Activated CD4-positive, alpha-beta T cell treated with anti-CD3 and anti-CD28 coated beads, Interleukin-2, amount 50 U/mL, for 1 hour (primary cell): ENCODE measurements around the gene OLFM1.
"Not testable (repeated sequence)": the region's sequence is repeated elsewhere in the genome, so short reads cannot be mapped to it uniquely, and the experiment has no call there.

Experiments used
- DNase-seq: peaks from one replicate; pipeline ENCODE4 v3.0.0-alpha.2; 2020

Gene OLFM1

DNA sequence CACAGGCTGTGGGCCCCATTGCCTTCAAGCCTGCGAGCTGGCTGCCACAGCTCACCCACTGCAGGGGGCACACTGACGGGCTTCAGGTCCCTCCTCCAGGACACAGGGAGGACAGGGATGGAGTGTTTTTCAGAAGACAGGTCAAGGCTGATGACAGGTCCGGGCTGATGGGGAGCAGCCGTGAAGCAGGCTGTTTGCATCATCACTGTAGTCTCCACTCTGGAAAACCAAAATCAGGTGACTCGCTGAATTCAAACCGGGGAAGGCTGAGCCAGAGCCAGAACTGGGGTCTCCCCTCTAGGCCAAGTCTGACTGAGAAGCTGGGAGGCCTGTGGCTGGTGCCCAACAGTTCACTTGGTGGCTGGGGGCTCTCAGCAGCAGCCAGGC, 48.5 kb downstream of the OLFM1 start:
- no peak for DNase-seq

DNA sequence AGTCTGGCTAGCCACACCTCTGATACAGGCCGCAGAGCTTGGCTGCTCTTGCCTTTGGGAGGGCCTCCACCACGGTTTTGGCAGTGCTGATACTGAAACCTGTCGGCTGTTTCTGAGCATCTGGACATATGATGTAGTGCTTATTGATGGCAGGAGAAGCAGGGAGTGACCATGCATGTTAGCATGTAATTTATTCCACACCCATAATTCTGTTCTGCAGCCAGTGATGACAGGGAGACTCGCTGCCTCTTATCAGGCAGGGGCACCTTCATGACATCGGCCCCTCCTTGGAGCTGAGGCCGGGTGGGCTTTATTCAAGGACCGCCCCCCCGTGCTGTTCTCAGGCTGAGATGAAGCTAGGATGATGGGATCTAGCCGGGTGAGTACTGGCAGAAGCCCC, 49.0 kb downstream of the OLFM1 start:
- no peak for DNase-seq

DNA sequence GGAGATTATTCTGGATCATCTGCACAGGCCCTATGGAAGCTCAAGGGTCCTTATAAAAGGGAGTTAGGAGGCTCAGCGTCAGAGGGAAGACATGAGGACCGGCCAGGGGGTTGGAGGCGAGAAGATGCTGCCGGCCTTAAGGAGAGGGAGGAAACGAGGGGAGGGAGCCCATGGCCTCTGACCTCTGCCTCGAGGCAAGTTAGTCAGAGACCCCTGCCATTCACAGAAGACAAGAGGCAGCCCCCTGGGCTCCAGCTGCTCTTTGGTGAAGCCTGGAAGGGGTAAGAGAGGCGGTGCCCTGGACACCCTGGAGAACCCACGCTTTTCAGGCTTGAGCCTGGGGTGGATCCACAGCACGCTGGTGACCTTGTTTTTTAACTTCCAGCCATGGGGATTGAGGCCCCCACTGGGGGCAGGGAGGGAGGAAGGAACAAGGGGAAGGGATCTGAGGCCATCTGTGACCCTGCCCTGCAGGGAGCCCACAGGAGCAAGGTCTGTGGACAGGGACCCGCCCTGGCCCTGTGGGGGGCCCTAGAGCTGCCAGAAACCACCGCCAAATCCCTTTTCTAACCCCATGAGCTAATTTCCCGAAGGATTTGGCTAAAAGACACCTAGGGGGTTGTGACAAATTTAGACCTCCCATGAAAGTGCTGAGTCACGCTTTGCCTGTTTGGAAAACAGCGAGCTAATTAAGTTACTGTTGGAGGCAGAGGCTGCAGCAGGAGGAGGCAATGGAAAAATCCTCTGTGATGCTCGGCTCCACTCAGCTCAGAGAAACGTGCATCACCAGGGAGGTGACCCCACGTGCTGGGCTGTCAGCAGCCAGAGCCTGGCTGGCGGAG, 49.7 kb downstream of the OLFM1 start:
- DNase-seq = no peak

DNA sequence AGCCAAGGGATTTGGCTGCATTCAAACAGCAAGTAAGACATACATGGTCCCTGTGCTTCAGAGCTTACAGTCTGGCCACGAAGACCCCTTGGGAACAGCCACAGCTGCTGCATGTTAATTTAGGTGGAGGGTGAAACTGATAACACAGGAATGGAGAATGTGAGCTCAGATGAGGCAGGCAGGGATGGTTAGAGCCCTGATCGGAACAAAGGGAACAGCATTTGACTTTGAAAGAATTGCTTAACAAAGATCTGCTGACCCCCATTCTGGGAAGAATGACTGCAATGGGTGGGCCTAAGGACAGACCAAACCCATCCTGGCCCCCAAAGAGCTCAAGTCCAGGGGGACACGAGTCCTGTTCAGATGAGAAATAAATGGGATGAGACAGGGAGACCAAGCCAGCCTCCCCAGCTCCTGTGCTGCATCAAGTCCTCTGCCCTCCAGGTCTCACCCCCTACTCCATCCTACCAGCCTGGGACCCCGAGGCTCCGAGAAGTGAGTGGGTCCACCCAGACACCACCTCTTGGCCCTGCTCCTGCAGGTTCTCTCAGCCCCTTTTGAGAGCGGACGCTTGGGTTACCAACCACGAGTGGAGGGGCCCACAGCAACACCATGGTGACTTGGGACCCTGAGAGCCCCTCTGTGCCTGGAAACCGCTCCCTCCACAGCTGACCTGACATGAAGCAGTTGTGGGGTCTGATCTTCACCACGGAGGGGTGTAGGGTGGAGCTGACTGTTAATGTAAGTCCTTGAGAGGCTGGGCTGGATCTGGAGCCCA, 50.8 kb downstream of the OLFM1 start:
- DNase-seq = no peak

DNA sequence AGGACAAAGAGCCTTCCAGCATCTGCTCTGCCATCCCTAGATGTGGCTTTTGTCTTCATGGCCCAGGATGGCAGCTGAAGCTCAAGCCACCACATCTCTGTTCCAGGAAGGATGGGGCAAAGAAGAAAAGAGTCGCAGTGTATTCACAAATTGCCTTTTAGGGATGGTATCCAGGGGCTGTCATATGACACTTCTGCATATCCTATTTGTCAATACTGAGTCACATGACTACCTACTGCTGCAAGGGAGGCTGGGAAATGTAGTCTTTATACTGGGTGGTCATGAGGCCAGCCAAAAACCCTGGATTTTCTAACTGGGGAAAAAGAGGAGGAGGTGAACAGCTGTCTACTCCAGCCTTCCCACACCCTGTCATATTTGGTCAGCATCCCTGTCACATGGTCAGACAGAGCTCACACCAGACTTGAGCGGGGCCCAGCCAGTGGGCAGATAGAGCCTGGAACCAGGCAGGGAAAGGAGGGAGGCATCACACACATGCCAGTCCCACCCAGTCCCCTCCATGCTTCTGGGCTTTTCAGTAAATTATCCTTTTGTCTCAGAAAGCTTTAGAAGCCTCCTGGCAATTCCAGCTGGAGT, 52.0 kb downstream of the OLFM1 start:
- no peak for DNase-seq

DNA sequence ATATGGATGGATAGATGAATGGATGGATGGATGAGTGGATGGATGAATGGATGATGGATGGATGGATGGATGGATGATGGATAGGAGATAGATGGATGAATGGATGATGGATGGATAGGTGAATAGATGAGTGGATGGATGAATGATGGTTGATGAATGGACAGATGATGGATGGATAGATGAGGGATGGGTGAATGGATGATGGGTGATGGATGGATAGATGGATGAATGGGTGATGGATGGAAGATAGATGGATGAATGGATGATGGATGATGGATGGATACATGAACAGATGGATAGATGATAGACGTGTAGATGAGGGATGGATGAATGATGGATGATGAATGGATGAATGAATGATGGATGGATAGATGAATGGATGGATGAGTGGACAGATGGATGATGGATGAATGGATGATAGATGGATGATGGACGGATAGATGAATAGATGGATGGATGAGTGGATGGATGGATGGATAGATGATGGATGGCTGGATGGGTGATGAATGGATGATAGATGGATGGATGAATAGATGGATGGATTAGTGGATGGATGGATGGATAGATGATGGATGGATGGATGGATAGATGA, 53.8 kb downstream of the OLFM1 start:
- no peak for DNase-seq

DNA sequence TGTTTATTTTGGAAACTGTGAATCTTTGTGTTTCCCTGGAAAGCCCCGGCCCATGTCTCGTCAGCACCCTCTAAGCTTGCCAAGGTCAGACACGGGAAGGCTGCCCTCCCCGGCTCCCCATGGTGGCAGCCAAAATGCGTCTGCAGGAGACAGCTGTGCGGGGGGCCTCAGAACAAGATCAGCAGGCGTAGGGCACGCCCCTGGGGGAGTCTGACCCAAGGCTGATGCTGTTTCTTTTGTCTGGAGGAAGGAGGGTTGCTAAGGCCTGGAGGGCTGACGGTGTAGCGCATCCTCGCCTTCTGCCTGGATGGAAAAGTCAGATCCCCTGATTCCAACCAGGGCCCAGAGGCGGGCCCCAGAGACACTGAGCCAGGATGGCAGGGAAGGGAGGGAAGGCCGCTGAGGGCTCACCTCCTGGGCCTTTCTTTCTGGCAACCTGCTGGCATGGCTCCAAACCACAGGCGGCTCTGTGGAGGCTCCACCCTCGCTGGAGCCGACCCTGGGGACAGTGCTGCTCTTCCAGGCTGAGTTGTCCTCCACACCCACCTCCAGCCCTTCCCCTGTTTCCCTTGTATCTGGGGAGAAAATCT, 57.2 kb downstream of the OLFM1 start:
- no peak for DNase-seq

DNA sequence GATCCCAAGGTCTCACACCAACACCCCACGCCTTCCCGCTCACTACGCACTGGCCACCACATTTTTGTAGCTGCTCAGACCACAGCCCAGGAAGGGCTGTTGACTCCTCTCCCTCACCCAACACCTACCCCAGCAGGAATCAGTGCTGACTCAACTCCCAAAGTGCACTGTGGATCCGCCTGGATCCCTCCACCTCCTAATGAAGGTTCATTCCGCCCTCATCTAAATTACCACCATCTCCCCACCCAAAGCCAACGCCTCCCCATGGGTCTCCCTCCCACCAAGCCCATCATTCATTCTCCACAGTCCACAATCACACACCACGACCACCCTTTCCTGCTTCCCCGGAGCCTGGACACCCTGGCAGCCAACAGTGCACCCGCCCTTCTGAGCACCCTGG, 57.8 kb downstream of the OLFM1 start:
- no peak for DNase-seq

DNA sequence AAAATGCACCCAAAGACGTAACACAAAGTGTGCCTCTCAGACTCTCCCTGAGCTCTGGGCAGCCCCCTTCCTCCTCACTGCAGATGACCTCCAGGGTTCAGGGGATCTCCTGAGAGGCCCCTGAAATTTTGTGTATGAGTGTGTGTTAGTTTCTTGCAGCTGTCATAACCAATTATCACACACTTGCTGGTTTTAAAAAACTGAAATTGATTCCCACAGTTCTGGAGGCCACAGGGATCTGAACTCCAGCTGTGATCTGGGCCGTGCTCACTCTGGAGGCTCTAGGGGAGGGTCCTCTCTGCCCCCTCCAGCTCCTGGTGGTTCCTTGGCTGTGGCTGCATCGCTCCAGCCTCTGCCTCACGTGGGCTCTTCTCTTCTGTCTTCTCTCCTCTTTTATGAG, 58.8 kb downstream of the OLFM1 start:
- no peak for DNase-seq

DNA sequence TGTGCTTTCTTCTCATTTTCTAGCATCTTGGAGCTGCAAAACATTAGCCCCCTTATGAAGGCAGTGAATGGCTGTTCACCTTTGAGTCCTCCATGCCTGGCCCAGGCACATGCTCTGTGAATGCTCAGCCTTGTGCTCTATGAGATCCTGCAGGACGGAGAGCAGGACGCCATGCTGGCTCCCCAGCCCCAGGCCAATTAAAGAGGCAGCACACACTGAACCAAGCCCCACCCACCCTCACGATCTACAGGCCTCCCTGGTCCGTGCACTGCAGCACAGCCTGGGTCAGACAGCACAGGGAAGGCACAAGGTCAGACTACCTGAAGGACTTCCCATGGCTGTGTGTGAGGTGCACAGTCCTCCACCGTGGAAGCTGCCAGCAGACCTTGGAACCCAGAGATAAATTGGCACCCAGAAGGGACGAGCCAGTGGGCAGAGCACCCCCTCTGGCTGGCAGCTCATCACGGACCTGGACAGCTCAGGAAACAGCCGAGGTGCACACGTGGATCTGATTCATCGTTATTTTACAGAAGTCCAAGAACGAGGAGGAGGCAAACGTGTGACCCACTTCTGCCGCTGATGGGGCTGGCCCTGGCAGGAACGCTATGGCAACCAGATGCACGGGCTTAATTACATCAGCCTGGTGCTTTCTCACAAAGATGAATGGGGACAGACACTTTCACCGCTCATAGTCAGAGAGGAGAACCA, 59.5 kb downstream of the OLFM1 start:
- no peak for DNase-seq

DNA sequence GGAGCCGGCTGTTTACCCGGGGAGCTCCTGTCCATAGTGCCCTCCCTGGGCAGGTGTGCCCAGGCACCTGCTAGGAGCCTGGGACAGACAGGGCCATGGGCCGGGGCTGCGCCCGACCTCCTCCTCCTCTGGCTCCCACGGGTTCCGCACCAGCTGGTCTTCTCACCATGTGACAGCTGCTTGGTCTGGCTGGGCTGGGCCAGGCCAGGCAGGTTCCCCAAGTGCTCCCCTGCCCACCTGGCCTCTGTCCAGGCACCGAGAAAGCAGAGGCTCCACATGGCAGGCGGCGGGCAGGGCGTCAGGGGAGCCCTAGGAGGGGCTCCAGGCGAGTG, 60.0 kb downstream of the OLFM1 start:
- DNase-seq = no peak

DNA sequence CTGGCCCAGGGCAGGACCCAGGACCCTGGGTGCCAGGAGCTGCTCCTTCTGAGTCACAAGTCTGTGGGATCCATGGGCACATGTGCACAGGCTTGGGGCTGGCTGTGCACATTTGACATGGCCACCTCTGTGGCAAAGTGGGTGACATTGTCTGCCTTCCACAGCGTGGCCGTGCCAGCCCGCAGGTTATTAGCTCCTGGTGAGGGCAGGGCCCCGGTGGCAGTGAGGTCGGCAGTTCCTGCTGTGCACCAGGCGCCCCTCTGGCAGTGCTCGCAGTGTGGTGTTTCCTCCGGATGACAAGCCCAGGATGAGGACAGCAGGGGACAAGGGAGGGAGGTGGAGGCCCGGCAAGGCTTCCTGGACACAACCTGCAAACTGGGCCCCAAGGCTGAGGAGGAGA, 60.5 kb downstream of the OLFM1 start:
- no peak for DNase-seq

DNA sequence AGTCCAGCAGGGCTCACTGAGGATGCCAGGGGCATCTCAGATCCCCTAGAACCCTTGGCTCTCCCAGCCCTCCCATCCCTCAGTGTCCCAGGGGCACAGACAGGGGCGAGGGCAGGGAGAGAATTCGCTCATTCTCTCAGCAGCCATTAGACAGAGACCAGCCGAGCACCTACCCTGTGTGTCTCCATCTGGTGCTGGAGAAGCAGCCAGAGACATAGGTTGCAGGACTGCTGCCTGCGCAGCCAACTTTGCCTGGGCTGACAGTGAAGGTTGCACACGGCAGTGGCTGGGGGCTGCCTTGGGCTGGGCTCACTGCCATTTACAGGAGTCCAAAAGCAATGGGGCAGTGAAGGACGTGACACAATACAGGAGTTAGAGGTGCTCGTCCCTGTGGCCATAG, 60.9 kb downstream of the OLFM1 start:
- DNase-seq = no peak

DNA sequence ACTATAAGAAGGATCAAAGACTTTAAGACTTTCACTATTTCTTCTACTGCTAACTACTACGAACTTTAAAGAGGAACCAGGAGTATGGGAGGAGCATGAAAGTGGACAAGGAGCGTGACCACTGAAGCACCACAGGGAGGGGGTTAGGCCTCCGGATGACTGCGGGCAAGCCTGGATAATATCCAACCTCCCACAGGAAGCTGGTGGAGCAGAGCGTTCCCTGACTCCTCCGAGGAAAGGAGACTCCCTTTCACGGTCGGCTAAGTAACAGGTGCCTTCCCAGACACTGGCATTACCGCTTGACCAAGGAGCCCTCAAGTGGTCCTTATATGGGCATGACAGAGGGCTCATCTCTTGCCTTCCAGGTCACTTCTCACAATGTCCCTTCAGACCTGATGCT, 62.4 kb downstream of the OLFM1 start:
- not testable (repeated sequence) for DNase-seq

DNA sequence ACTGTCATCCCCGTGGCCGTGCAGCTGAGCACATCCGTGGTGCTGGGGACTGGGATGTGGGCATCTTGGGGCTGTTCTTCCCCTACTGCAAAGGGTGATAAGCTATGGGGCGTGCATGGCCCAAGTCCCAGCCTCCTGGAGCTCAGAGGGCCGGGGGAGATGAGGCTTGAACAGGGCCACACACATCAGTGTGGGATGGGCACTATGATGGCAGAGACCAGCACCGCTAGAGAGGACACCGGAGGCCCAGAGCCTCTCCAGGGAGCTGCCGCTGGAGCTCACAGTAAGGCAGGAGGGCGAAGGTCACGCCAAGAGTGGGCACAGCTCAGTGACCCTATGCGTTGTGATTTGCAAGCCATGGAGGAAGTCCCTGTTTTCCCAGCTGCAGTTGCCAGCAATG, 63.5 kb downstream of the OLFM1 start:
- no peak for DNase-seq

DNA sequence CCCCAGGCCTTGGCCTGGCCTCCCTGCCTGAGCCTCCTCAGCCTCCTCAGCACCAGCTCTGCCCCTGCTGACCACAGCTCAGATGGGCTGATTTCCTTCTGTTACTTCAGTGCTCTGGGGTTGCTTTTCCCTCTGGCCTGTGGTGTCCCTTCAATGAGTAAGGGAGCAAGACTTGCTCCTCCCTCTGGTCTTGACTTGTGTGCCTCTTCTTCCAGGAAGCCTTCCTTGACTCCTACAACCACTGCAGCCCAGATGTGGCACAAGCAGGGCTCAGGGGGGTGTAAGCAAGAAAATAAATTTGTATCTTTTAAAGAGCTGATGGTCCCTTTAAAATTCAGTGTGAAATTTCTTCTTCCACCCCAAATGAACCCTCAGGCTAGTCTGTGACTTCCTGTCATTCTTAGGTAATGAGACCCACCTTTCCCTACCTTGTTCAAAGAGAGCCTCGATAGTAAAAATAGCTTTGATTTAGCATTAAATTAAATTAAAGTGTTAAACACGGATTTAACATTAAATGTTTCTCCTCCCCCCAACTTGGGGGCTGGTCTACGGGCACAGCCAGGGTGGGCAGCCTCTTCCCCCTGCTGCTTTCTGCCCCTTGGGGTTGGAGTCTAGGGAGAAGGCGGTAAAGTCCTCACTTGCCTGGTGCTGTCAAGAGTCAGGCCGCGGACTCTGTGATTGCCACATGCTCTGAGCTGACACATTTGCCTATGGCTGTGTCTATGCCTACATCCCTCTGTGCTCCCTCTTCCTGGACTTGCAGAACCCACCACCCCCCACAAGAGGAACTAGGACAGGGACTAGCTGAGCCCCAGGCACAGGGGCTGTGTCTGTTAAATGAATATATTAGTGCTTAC, 64.5 kb downstream of the OLFM1 start:
- no peak for DNase-seq

DNA sequence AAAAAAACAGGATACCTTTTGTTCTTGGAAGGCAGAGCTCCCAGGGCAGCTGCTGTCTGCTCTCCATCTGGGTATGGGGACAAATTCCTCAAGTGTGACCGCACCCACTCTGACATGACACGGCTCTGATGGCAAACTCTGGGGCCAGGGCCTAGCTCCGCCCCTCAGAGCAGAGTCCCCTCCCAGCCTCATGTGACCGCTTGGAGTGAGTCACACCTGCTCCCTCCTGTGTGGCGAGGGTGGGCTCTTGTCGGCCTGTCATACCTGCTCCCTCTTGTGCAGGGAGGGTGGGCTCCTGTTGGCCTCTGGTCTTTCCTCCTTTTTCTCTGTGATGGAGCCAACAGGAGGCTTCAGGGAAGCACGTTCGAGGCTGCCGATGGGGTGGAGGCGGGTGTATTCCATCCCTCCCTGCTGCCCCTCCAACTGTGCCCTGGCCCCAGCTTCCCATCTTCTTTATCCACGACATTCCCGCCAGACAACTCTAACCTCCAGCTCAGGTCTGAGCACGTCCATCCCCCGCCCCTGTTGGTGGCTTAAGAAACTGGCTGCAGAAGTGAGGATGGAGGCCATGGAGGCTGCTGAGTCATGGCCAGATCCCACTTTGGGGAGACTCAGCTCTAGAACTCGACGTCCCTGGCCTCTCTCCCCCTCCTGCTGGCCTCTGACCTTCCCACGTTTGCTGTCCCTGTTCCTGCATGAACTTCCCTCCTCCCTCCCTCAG, 65.3 kb downstream of the OLFM1 start:
- no peak for DNase-seq

DNA sequence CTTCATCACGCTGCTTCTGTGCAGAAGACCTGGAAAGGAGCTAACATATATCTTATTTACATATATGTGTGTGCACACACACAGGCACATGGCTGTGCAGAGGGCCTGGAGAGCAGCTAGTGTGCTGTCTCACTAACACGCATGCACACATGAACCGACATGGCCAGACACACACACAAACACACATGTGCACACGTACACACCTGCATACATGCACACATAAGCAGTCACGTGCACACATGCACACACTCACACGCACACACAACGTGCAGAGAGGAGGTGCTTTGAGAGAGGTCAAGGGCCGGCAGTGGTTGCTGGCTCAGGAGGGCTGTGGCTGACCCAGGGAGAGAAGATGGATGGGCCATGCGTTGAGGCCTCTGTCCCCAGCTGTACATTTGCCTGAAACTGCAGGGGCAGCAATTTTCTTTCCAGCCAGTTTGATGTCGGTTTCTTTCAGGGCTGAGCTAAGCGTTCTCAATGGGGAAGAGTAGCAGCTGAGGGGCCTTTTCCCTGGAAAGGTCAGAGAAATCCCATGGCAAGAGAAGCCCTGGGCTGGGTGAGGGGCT, 66.7 kb downstream of the OLFM1 start:
- no peak for DNase-seq

DNA sequence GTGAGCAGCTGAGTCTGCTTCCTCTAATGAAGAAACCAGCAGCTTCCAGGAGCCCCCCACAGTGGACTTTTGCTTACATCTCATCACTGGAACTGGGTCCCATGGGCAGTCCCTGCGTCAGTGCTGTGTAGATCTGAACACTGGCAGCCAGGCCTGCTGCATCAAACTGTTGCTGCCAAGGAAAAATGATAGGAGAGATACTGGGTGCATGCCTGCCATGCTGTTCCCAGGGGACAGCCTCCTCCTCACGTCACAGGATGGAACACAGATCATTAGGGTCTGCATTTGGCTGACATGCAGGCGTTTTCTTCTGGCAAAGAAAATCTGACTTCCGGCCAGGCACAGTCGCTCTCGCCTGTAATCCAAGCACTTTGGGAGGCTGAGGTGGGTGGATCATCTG, 67.9 kb downstream of the OLFM1 start:
- DNase-seq = no peak
